Activated CD4-positive, alpha-beta T cell treated with anti-CD3 and anti-CD28 coated beads, Interleukin-2, Interleukin-6, amounts not matched to agents 100 ng/mL and 50 ng/mL, durations not matched to agents 16 hours and 8 hours (primary cell): Measurements from ENCODE around the gene GJC2.

Experiments
- DNase-seq: peaks from one replicate; pipeline ENCODE4 v3.0.0-alpha.2; 2020

Gene GJC2

DNA sequence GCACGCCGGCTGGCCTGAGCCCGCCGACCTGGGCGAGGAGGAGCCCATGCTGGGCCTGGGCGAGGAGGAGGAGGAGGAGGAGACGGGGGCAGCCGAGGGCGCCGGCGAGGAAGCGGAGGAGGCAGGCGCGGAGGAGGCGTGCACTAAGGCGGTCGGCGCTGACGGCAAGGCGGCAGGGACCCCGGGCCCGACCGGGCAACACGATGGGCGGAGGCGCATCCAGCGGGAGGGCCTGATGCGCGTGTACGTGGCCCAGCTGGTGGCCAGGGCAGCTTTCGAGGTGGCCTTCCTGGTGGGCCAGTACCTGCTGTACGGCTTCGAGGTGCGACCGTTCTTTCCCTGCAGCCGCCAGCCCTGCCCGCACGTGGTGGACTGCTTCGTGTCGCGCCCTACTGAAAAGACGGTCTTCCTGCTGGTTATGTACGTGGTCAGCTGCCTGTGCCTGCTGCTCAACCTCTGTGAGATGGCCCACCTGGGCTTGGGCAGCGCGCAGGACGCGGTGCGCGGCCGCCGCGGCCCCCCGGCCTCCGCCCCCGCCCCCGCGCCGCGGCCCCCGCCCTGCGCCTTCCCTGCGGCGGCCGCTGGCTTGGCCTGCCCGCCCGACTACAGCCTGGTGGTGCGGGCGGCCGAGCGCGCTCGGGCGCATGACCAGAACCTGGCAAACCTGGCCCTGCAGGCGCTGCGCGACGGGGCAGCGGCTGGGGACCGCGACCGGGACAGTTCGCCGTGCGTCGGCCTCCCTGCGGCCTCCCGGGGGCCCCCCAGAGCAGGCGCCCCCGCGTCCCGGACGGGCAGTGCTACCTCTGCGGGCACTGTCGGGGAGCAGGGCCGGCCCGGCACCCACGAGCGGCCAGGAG, 8.6 kb downstream of the GJC2 start:
- no peak for DNase-seq

DNA sequence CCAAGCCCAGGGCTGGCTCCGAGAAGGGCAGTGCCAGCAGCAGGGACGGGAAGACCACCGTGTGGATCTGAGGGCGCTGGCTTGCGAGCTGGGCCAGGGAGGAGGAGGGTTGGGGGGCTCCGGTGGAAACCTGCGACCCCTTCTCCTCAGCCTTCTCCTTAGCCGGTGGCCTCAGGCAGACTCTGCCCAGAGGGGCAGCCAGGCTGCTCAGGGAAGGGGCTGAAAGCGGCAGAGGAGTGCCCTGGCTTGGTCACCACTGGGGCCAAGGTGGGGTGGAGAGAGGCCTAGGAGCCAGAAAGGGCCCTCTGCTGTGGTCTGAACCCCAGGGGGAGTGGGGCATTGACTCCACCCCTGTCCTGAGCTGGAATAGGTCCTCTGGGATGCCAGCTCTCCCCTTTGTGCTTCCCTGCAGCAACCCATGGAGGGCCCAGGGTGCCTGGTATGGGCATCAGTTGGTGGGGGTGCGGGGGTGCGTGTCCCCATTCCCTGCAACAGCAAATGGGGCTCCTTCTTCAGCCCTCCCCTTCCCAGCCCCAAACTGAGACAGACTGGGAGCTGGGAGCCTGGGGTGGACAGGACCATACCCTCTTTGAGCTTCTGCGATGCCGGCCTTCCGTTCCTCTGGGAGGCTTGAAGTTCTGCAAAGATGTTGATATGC, 9.4 kb downstream of the GJC2 start:
- DNase-seq, result no peak

DNA sequence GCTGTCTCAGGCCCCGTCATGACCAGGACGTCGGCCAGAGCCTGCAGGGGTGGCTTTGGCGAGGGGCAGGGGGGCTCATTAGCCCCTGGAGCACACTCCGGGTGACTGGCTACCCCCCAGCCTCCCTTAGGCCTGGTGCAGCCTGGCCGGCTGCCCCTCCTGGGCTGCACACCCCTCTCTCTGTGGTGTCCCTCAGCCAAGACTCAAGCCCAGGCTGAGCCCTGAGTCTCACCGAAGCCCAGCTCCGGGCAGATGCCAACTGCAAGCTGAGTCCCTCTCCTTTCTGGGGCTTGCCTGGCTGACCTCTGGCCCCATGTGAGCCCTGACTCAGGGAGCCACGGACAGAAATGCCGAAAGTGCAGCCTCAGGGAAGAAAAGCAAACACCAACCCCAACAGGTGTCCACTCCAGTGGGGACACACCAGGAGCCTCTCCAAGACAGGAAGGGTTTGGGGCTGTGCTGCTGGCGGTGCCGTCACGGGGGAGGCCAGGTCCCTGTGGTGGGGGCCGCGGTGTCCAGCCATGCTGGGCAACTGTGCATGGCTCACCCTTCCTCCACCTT, 10.6 kb downstream of the GJC2 start:
- DNase-seq, result no peak

DNA sequence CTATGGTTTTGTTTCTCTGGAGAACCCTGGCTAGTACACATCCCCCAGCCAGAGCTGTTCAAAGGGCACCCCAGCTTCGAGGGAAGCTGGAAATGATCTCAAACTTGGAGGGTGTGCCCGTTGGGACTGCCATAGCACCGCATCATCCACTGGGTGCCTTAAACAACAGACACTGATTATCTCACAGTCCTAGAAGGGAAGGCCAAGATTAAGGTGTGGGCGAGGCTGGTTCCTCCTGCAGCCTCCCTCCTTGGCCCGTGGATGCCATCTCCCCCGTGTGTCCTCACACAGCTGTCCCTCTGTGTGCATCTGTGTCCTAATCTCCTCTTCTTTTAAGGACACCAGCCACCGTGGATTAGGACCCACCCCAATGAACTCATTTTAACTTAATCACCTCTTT, 11.6 kb downstream of the GJC2 start:
- no peak for DNase-seq

DNA sequence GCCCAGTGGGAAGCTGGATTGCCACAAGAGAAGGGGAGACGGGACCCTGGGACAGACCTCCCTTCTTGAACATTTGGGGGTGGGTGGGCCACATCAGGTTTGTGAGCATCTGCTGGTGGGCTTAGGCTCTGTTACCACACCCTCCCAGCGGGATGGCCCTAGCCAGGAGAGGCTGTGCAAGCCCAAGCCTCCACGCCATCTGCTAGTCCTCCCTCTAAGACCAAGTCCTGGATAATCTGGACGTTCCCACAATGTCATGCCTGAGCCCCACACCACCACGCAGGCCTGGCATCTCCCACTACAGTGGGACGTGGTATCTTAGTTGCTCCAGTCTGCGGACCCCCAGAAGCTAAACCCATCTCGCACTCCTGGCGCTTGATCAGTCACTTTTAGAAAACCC, 12.1 kb downstream of the GJC2 start:
- no peak for DNase-seq

DNA sequence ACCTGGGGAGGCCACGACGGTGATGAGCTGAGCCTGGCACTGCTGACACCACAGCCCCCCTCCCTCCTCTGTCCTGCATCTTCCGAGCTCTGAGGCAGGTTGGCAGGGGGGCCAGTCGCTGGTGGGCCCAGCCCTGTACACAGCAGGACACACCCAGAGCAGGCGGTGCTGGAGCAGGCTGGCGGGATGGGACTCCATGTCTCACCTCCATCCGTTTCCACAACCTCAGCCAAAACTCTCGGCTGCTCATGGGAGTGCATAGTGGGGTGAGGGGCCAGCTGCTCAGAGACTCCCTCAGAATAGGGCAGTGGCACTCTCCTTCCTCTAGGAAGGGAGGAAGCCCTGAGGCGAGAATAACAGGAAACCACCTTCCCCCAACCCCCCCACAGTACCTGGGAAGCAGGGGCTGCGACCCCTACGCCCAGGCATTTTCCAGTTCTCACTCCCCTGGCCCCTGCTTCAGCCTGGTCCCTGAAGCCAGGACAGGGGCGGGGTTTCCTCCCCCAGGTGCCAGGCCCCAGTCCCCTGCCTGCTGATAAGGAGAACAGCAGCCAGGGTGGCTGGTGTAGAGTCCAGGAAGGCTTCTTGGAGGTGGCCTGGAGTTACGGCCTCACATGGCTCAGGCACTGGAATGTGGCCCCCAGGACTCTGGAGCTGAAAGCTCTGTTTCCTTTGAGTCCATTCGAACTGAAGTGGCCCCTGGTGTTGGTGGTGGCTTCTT, 12.7 kb downstream of the GJC2 start:
- DNase-seq, result no peak

DNA sequence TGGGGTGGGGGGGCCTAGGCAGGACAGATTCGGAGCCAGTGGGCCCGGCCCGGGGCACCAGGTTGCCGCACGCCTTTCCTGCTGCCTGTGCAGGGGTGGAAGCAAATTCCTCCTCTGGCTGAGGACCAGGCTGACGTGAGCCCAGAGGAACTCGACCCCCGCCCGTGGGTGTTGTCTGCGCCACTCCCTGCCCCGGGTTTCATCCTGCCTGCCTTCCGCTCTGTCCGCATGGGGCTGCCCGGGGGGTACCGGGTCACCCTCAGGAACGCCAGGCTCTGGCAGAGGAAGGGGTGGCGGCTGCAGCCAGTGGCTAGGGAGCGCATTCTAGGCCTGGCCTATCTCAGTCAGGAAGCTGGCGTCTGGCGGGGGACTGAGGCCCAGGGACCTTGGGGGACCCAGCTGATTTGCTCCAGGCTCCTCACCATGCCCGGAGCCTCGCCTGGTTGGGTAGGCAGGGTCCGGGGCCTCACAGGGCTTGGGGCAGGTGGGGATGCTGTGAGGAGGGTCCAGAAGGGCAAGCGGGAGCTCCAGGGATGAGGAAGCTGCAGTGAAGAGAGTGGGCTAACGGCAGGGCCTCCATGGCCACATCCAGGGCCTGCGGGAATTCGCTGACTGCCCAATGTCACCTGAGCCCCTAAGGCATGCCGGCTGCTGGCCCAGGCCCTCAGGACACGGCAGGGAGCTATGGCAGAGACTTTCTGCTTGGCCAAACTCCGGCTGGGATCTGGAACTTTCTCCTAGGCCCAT, 13.4 kb downstream of the GJC2 start:
- no peak for DNase-seq

DNA sequence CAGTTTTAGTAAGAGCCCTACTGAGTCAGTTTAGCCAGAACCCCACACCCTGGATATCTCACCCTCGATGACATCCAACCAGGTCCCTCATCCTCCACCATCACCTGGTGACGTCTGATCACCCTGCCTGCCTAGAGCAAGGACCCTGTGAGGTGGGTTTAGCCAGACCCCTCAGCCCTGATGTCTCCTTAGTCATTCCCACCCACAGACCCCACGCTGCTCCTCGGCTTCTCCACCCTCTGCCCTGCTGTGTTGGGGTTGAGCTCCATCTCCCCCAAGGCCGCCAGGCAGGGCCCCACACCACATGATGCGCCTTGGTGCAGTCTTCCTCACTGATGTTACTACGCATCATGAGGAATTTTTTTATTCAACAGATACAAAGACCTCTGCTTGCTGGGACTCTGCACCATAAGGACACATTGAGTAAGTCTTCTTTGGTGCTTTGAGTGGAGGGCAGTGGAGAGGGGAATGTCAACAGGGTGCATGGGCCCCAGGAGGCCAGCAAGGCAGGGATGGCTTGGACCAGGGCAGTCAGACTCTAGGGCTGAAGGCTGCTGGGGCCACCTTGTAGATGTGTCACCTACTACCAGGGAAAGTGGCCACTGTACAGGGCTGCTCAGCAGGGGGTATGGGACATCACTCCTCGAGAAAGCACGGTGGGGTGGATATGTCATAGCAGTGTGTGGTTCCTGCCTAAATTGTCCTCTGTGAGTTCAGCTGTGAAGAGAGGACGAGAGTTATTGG, 14.2 kb downstream of the GJC2 start:
- no peak for DNase-seq

DNA sequence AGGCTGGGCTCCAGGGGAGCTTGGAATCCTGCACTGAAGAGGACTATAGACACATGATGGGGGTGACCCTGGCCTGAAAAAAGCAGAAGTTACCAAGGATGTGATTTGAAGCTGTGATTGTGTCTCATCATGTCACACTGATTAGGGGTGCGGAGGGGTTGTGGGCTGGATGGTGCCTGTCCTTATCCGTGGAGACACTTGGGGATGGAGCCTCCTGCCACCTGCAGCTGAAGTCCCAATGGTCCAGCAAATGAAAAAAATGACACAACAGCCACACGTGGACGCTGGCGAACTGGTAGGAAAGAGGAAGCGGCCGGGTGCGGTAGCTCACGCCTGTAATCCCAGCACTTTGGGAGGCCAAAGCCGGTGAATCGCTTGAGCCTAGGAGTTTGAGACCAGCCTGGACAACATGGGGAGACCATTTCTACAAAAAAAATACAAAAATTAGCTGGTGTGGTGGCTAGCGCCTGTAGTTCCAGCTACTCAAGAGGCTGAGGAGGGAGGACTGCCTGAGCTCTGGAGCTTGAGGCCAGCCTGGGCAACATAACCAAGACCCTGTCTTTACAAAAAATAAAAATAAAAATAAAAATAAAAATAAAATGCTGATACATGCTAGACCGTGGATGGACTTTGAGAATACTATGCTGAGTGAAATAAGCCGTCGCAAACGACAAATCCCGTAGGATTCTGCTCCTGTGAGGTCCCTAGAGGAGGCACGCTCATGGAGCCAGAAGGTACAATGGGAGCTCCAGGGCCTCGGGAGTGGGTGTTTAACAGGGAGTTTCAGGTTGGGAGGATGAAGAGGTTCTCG, 15.0 kb downstream of the GJC2 start:
- DNase-seq, result no peak

DNA sequence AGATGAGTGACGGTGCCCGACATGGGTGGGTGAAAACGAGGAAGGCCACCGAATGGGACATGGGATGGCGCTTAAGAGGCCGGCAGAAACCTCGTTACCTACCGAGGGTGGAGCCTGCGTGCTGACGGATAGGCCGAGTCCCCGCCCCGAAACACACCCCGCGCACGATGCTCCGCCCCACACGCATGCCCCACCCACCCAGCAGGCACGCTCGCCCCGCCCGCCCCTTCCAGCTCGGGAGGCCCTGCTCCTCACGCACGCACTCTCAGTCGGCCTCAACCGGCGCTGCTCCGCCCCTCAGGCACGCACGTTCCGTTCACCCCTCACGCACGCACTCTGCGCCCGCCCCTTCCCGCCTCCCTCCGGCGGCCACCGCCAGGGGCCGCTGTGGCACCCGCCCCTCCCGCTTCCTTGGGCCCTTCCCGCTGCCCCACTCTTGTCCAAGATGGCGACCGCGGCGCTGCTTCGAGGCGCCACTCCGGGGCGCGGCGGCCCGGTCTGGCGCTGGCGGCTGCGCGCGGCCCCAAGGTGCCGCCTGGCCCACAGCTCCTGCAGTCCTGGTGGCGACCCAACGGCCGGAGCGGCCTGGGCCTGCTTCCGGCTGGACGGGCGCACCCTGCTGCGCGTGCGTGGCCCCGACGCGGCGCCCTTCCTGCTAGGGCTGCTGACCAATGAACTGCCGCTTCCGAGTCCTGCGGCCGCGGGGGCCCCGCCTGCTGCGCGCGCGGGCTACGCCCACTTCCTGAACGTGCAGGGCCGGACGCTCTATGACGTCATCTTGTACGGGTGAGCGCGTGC, 15.8 kb downstream of the GJC2 start, which contains the start of gene IBA57:
Gene IBA57 (plus strand): TSS at position 433 of the 798 bp plus-strand sequence. CDS start 13 bp downstream, at position 446.
- peak; percentile 100 for DNase-seq

DNA sequence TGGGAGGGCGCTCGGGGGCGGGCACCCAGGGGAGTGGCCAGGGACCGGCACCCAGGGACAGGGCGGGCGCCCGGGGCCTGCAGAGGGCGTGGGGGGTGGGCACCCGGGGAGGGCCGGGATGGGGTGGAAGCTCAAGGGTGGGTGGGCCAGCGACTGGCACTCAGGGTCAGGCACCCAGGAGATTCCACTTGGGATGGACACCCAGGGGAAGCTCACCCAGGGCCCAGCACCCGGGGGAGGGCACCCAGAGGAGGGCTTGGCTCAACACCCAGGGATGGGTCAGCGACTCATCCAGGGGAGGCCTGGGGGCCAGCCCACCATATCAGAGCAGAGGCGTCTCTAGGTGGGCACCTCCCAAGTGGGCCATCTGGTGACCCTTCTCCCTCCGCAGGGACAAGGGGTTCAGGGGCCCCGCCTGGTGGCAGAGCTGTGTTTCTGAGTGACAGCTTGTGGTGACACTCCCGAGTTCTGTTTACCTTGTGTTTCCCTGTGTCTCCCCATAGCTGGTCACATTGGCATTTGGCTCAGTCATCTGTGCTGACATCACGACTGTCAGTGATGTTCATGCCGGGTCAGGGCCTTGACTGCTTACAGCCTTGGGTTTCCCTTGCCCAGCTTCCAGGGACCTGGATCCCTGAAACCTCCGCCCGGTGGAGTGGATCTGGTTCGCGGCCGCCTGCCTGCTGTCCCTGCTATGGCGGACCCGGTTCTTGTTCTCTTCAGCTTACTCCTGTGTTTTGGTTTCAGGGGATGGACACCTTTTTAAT, 16.6 kb downstream of the GJC2 start:
- DNase-seq, result peak; percentile 57

DNA sequence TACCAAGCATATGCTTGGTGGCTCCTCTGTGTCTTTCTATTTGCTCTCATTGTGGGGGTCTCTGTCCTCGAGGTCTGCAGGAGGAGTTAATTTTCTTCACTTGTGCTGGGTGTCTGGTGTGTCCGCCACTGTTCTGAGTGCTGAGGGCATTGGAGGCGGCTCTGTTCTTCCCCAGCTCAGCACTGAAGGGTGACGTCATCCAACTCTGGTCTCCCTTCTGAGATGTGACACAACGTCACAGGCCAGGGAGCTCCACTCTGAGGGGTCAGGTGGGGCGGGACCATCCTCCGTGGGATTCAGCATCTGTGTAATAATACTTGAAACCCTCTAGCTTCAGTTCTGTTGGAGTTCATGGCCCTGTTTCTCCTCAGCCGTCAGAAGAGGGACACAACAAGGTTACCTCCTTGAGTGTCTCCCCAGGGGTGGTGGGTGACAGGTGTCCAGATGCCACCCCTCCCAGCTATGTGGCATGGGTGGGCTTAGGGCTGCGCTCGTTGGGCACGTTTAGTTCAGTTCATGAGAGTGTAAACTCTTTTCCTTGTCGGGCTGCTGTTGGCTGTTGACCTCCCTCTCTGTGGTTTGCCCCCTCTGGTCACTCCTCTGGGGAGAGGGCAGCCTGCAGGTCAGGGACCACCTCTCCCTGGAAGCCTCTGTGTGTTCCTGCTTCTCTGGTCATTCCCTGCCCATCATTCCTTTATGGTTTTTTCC, 19.0 kb downstream of the GJC2 start:
- no peak for DNase-seq

DNA sequence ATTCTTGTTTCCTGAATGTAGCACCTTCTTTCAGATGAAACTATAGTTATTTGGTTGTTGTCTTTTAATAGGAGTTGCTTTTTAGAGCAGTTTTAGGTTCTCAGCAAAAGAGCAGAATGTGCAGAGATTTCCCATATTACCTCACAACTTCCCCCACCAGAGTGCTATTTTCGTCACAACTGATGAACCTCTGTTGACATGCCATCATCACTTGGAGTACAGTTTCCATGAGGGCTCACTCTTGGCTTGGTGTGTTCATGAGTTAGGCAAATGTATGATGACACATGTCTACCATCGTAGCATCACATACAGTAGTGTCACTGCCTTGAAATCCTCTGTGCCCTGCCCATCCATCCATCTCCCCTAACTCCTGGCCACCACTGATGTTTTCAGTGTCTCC, 19.6 kb downstream of the GJC2 start:
- DNase-seq, result no peak

DNA sequence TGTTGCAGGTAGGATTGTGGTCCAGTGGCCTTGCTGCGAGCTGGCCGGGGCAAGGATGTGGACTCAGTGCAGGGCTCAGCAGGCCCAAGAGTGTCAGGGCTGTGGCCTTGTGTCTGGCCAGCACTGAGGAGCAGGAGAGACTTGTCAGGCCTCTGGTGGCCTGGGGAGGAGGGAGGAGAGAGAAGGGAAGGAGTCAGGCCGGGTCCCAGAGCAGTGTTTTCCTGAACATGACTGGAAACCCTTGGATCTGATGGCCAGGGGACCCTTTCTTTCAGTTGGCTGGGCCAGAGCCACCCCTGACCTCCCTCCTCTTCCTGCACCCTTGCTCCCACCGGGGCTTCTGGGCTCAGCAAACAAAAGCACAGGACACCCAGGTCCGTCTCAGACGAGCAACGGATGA, 20.9 kb downstream of the GJC2 start:
- DNase-seq, result no peak

DNA sequence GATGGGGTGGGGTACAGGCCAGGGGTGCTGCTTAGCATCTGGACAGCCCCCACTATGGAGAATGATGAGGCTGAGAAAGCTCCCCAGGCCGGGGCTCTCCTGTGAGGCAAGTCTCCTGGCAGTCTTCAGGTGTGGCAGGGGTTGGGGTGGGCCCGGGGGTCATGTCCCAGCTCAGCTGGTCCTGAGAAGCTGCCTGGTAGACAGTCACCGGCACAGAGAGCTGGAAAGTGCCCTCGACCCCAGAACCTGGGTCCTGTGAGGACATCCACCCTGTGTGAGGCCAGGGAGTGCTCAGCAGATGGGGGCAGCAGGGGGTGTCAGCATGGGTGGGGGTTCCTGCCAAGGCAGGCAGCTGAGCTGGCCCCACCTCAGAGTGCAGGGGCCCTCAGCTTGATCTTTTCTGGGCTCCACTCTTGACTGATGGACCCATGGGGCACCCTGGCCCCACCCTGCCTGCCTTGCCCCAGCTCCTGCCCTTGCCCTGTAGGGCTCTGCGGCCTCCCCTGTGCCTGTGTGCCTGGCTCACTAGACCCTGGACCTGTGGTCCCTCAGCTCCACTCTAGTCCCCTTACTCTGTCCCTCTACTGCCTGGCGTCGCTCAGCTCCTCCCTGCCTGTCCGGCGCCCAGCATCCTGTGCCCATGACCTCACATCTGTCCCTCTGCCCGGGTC, 21.6 kb downstream of the GJC2 start:
- DNase-seq, result no peak

DNA sequence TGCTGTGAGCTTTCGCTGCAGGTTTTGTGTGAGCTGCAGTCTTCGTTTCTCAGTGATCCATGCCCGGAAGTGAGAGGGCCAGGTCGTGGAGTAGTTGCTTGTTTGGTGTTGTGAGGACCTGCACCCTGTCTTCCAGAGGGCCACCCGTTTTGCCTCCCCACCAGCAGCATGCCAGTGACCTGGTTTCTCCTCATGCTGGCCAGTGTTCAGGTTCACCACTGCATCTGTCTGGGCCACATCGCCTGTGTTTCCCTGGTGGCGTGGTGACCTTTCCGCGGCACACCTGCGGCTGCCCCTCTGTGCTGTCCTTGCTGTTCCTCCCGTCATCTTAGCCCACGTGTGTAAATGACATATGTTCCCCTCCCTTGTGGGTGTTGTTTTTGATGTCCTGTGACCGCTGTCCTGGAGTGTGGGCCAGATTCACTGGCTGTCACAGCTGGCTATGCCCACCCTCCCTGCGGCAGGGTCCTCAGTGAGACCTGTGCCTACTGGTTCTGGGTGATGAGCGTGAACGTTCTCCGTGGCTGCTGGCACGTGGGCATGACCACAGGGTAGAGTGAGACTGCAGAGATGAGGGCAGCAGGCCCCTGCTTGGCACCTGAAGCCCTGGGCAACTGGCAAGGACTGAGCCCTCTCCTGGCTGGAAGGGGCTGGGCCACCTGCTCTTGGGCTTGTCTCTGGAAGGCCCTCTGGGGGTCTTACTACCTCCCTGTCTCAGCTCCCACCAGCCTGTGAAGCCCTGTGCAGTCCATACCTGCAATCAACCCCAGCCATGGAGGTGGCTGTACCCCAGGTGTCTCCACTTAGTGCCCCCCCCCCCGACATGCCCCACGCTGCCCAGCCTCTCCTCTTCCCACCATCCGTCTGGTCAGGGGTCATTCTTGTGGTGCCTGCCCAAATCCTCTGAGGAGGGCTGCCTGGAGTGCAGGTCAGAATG, 23.1 kb downstream of the GJC2 start:
- no peak for DNase-seq
